GM12872 (cell line): ENCODE results near the gene AKNA.

Source experiments
- TF ChIP-seq, protein P1 (sequence below): IDR thresholded peaks from 3 replicates; pipeline ENCODE4 v1.5.1; 2011; ENCODE audit warnings: low read depth, mild to moderate bottlenecking, low read length, moderate library complexity; ENCODE audit not compliant: insufficient read depth

The AKNA gene

DNA sequence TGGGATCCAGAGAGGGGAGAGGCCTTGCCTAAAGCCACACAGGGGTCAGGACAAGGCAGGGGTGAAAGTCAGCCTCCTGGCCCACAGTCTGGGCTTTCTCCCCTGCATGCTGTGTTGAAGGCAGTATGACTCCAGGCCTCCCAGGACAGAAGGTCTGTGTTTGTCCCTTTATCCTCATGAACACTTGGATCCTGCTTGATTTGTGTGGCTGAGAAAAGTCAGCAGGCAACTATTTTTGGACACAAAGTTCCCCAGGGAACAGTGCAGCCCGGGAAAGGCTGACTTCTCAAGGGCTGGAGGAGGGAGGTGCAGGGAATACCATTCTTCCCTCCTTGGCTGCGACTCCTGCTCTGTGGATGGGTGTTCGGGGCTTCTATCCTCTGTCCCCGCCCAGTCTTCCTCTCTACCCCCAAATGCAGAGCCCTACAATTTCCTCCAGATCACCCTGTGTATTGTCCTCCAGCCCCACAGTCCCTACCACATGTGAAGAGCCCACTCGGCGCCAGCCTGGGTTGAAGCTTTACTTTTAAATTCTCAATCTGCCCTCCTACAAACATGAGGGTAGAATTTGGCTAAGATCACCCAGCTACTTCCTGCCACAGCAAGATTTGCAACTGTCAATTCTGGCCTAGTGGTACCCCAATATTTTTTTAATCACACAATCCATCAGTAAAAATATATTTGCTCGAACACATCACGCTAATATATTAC, 4.1 kb downstream of the AKNA start:
- TF ChIP-seq, protein P1, sequence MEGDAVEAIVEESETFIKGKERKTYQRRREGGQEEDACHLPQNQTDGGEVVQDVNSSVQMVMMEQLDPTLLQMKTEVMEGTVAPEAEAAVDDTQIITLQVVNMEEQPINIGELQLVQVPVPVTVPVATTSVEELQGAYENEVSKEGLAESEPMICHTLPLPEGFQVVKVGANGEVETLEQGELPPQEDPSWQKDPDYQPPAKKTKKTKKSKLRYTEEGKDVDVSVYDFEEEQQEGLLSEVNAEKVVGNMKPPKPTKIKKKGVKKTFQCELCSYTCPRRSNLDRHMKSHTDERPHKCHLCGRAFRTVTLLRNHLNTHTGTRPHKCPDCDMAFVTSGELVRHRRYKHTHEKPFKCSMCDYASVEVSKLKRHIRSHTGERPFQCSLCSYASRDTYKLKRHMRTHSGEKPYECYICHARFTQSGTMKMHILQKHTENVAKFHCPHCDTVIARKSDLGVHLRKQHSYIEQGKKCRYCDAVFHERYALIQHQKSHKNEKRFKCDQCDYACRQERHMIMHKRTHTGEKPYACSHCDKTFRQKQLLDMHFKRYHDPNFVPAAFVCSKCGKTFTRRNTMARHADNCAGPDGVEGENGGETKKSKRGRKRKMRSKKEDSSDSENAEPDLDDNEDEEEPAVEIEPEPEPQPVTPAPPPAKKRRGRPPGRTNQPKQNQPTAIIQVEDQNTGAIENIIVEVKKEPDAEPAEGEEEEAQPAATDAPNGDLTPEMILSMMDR = no peak

DNA sequence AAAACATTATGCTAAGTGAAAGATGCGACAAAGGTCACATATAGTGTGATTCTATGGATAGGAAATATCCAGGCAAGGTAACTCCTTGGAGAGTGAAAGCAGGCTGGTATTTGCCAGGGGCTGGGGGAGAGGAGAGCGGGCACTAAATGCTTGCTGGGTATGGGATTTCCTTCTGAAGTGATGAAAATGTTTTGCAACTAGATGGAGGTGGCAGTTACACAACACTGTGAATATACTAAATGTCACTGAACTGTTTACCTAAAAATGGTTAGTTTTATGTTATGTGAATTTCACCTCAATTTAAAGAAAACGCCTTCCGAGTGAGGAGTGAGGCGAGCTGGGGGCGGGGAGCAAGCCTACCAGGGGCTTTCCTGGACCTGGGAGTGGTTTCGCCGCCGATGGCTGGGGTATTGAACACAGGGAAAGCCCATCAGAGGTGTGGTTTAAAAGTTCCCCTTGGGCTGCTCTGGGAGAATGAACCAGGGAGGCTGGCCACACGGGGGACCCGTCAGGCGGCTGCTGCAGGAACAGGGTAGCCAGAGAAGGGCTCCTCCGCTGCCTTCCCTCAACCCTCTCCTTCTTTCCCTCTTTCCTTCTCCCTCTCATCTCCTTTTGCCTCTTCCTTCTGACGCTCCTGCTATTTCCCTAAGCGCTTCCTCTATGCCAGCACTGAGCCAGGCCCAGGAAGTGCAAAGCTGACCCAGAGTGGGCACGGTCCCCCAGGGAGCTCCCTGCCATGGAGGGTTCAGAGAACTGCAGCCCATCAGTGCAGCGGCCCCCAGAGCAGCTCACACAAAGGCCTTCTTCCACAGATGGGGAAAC, 4.9 kb downstream of the AKNA start:
- TF ChIP-seq, protein P1 = peak; percentile 44; the same call in 2 of the 3 replicates

DNA sequence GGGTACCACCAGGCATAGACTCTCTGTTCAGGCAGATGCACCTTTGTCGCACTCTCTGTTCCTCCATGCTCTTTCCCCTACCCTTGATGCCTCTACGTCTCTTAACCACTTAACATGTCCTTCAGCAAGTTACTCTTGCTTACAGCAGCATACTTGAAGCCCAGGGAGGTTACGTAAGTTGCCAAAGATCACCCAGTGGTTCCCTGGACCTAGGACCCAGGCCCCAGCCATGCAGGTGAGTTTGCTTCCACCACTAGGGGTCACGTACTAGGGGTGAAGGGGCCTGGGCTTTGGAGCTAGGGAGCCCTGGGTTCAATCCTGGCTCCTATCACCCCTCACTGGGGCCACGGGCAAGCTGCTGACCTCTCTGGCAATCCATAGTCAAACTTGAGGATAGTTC, 8.9 kb downstream of the AKNA start:
- TF ChIP-seq, protein P1 = no peak

DNA sequence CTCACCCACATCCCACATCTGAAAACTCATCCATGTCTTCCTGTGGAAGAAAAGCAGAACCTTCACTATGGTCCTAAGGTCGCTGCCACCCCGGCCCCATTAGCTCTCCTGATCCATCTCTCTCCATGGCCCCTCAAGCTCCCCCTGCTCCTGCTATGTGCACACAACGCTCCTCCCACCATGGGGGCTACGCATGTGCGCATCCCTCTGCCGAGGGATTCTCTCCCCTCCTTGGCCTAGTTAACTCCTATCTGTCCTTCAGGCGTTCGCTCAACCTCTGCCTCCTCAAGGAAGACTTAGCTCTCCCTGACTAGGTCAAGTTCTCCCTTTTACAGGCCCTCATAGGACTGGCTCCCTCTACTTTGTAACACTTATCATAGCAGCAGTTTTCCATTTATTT, 9.8 kb downstream of the AKNA start:
- TF ChIP-seq, protein P1 = no peak

DNA sequence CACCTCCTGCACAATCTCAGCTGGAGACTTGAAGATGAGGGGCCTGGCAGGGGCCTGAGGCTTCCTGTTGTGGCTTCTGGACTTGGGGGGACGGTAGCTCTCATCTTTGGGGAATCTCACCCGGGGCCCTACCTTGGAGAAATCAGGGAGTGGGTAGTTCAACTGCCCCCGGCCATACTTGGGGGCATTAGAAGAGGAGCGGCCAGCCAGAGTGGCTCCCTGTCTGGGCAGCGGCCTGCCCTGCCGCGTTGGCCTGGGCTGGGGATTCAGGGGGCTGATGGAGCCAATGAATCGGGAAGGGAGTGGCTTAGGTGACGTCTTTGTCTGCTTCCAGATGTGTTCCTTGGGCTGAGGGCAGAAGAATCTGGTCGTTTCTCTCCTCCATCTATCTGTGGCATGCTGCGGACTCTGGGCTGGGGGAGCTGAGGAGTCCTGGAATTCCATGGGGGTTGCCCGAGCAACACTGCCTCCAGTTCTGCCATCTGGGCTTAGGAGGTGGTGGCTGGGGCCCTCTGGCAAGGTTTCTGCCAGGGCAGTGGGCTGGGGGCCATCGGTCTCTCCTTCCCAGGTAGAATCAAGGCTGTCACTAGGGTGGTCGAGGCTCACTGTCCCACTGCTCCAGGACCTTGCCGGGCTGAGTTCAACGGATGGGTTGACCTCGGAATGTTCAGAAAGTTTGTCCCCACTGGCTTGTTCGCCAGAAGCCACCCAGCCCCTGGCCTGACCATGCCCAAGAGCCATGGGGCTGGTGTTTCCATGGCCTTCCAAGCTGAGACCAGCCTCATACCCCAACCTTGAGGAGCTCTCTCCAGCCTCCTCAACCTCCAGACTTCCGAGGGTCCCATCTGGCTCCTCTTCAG, 11.0 kb downstream of the AKNA start:
- TF ChIP-seq, protein P1 = no peak

DNA sequence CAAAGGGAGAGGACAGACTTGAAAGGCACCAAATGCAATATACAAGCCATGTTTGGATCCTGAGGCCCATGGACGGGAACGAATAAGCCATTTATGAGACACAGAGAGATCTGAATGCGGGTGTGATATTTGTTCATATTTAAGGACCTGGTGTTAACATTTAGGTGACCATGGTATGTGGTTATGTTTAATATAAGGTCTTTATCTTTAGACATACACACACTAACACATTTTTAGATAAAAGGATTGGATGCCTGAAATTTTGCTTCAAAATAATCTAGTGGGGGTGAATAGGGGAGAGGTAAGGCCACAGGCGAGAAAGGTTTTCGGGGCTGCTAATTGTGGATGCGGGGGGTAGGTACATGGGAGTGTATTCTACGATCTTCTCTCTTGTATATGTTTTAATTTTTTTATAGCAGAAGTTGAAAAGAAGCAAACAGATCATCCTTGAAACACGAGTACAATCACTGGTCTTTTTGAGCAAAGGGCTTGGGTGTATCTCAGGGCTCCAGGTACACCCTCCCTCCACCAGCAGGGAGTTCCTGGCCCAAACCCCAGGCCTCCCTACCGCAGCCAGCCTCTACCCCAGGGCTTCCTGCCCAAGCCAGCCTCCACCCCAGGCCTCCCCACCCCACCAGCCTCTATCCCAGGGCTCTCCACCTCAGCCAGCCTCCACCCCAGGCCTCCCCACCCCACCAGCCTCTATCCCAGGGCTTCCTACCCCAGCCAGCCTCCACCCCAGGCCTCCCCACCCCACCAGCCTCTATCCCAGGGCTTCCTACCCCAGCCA, 12.2 kb downstream of the AKNA start:
- TF ChIP-seq, protein P1 = no peak
